ENCODE results near the gene PTPN14.
"Not testable (repeated sequence)": the region's sequence is repeated elsewhere in the genome, so short reads cannot be mapped to it uniquely, and the experiment has no call there.

The PTPN14 gene

GRCh38 chr1:214510914-214511638, 40.3 kb downstream of the PTPN14 start:
- DNase-seq: no peak
- peaks cover 61% of the 10 kb centered on the region for H3K36me3 Mint-ChIP-seq (ENCODE audit: low read depth)
- peaks cover 55% of the 10 kb centered on the region for H3K4me1 Mint-ChIP-seq
- H3K9me3 Mint-ChIP-seq: peaks cover 48% of the 10 kb centered on the region
- no peak overlapping the region for H3K4me3 Mint-ChIP-seq
- H3K27ac Mint-ChIP-seq: no peak overlapping the region
- peaks cover 5% of the 10 kb centered on the region for H3K27me3 Mint-ChIP-seq (ENCODE audit: low read depth, poor library complexity)
- TF ChIP-seq, protein P1, sequence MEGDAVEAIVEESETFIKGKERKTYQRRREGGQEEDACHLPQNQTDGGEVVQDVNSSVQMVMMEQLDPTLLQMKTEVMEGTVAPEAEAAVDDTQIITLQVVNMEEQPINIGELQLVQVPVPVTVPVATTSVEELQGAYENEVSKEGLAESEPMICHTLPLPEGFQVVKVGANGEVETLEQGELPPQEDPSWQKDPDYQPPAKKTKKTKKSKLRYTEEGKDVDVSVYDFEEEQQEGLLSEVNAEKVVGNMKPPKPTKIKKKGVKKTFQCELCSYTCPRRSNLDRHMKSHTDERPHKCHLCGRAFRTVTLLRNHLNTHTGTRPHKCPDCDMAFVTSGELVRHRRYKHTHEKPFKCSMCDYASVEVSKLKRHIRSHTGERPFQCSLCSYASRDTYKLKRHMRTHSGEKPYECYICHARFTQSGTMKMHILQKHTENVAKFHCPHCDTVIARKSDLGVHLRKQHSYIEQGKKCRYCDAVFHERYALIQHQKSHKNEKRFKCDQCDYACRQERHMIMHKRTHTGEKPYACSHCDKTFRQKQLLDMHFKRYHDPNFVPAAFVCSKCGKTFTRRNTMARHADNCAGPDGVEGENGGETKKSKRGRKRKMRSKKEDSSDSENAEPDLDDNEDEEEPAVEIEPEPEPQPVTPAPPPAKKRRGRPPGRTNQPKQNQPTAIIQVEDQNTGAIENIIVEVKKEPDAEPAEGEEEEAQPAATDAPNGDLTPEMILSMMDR (IDR thresholded peaks at IDR 0.05): no peak

DNA sequence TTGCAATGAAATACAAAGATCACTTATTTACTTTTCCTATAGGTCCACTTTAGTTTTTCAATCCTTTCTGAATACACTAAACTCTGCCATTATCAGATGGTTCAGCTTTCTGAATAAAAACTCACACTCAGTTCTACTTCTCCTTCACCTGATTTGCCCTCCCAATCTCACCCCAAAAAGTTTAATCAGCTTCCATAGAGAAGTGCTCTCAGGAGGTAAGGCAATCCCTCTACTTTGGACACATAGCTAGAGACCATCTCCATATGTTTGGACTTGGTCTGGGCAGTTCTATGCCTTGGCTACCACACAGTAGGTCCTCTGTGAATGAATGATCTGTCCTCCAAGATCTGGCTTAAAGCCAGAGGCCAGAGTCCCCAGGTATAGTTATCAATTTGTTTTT, 40.9 kb downstream of the PTPN14 start:
- TF ChIP-seq, protein P1 (IDR thresholded peaks at IDR 0.05): no peak
- peaks cover 49% of the 10 kb centered on the region for H3K4me1 Mint-ChIP-seq
- peaks cover 66% of the 10 kb centered on the region for H3K36me3 Mint-ChIP-seq (ENCODE audit: low read depth)
- H3K27ac Mint-ChIP-seq: no peak overlapping the region
- H3K27me3 Mint-ChIP-seq (ENCODE audit: low read depth, poor library complexity): peaks cover 5% of the 10 kb centered on the region
- peaks cover 48% of the 10 kb centered on the region for H3K9me3 Mint-ChIP-seq
- no peak for DNase-seq
- no peak overlapping the region for H3K4me3 Mint-ChIP-seq

- not testable (repeated sequence) for H3K27me3 Mint-ChIP-seq (ENCODE audit: low read depth, poor library complexity); H3K4me3 Mint-ChIP-seq
- peaks cover 49% of the 10 kb centered on the region for H3K4me1 Mint-ChIP-seq
These were observed 41.8 kb downstream of the PTPN14 start for GRCh38 chr1:214509622-214510021.

DNA sequence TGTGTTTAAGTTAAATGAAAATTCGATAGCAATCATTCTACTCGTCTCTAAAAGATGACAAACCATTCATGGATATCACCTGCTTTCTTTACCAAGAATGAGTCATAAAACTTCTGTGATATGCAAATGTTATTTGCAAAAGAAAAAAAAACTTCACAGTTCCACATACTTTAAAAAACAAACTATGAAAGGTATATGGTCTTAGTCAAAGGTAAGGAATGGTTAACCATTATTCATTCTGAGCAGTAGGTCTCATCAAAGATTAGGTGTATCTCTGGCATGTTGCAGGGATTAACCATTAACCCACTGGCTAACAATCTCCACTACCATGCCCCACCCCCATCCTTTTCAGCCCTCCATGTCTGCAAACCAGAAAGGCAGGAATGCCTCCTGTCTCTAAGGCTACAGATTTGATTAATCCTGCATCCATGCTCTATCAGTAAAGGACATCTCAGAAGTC, 44.4 kb downstream of the PTPN14 start:
- TF ChIP-seq, protein P1 (IDR thresholded peaks at IDR 0.05): no peak
- no peak overlapping the region for H3K4me3 Mint-ChIP-seq

More at GRCh38 chr1:214509622-214510021, 41.8 kb downstream of the PTPN14 start:
- peaks cover 74% of the 10 kb centered on the region for H3K36me3 Mint-ChIP-seq (ENCODE audit: low read depth)
- H3K9me3 Mint-ChIP-seq: peaks cover 48% of the 10 kb centered on the region
- not testable (repeated sequence) for DNase-seq, H3K27ac Mint-ChIP-seq

DNA sequence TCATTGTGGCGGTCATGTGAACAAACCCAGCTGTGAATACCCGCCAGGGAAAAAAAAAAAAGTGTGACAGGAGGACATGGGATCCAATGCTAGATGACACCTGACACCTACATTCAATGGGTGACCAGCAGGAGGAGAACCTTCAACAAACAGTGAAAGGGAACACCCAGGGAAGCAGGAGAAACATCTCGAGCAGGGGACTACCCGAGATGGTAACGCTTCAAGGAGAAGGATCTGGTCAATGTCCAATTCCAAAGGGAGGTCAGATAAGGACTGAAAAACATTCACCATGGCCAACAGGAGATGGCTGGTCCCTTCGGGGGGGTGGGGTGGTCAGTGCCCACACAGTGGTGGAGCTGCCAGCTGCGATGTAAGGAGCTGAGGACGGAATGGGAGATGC, 46.3 kb downstream of the PTPN14 start:
- H3K9me3 Mint-ChIP-seq: peaks cover 27% of the 10 kb centered on the region
- peaks cover 44% of the 10 kb centered on the region for H3K4me1 Mint-ChIP-seq
- no peak overlapping the region for H3K4me3 Mint-ChIP-seq
- TF ChIP-seq, protein P1 (IDR thresholded peaks at IDR 0.05): no peak
- peaks cover 2% of the 10 kb centered on the region for H3K27me3 Mint-ChIP-seq (ENCODE audit: low read depth, poor library complexity)
- peak overlapping the region; percentile 60 for H3K27ac Mint-ChIP-seq
- peaks cover 57% of the 10 kb centered on the region for H3K36me3 Mint-ChIP-seq (ENCODE audit: low read depth)
- DNase-seq: no peak

More for the DNA sequence above, 44.4 kb downstream of the PTPN14 start:
- no peak for DNase-seq
- Mint-ChIP-seq H3K9me3 (peaks cover 45% of the 10 kb centered on the region), H3K36me3 (ENCODE audit: low read depth) (peaks cover 71% of the 10 kb centered on the region), H3K4me1 (peaks cover 37% of the 10 kb centered on the region), H3K27me3 (ENCODE audit: low read depth, poor library complexity) (peaks cover 4% of the 10 kb centered on the region), H3K27ac (no peak overlapping the region)

DNA sequence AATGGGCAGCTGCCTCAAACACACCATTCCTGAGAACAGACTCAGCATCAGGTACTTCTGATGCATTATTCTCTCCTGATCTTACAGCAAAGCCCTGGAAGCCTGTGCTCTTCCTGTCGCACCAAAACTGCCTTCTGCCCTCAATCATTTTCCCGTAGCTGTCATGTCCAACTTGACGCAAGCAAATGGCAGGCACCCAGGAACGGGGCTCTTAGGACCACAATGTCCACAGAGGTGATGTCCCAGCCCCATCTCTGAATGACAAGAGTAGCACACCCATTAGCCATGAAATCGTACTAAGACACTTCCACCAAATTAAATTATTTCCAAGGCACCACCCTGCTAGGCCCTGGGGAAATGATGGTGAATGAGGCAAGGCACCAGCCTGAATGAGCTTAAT, 47.1 kb downstream of the PTPN14 start:
- Mint-ChIP-seq H3K27ac (peak overlapping the region; percentile 77), H3K4me3 (no peak overlapping the region), H3K4me1 (peaks cover 51% of the 10 kb centered on the region), H3K36me3 (ENCODE audit: low read depth) (peaks cover 49% of the 10 kb centered on the region), H3K9me3 (peaks cover 19% of the 10 kb centered on the region), H3K27me3 (ENCODE audit: low read depth, poor library complexity) (peaks cover 2% of the 10 kb centered on the region)
- DNase-seq: no peak
- TF ChIP-seq, protein P1 (IDR thresholded peaks at IDR 0.05): no peak

Data from nephron progenitor cell (in vitro differentiated cells).